SW480 (cell line): Measurements from ENCODE around the gene MAPK12.

Source experiments
- DNase-seq: peaks from one replicate; pipeline ENCODE4 v3.0.0-alpha.2; 2016; ENCODE audit warnings: low spot score

The MAPK12 gene

DNA sequence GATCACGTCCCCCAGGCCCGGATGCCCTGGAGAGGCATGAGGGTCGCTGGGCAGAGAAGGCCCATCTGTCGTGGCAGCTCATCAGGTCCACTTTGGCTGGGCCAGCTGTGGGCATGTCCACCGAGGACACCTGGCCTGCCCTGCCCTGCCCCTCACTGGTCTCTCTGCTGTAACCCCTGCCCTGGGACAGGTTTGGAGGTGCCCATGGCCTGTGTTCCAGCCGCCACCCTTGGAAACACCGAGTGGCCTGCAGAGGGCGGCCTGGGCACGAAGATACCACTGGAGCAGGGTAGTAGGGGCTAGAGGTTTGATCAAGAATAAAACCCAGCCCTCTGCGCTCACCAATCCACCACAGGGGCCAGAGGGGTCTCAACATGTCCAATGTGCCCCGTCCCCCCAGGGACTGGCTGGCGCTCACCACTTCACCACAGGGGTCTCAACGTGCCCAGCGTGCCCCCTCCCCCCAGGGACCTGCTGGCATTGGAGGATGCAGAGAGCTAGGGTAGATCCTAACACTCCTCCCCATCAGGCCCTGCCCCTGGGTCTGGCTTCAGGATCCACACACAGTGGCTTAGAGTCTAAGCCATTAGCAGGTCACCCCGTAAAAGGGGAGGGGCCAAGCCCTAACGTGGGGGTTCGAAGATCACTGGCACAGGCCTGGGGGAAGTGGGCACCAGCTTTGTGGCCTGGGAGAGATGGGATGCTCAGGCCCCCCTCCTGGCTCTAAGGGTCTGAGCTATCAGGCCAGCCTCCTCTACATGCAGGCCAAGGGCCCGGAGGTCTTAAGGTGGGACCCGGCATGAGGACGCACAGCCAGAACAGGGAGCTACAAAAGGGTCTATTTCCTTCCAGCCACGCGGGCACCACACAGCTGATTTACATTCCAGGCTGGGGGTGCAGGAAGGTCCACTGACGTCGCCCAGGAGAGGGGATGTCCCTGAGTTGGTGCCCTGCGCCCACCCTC, 9.1 kb downstream of the MAPK12 start:
- DNase-seq = peak; percentile 72

DNA sequence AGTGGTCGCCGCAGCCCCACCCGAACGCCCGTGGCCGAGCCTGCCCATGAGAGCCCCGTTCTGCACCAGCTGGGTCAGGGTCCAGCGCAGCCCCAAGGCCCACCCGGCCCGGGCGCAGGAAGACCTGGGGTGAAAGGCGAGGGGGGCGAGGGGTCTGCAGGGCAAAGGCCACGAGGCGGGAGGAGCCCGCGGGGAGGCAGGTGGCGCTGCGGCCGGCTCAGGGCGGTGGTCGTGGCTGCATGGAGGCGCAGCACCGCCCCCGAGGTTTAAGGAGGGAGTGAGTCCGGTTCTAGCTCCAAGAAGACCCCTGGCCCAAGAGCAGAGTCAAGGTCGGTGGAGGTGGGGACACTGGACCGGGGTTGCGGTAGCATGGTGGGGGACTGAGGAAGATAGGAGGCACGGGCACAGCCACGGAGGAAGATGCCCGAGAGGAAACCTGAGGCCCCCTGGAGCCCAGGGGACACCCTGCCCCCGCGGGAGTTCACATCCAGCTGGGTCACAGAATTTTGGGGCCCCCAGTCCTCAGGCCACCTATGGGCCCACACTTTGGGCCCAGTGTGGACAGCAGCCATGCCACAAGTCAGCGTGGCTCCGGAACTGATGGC, 9.9 kb downstream of the MAPK12 start:
- DNase-seq = no peak

DNA sequence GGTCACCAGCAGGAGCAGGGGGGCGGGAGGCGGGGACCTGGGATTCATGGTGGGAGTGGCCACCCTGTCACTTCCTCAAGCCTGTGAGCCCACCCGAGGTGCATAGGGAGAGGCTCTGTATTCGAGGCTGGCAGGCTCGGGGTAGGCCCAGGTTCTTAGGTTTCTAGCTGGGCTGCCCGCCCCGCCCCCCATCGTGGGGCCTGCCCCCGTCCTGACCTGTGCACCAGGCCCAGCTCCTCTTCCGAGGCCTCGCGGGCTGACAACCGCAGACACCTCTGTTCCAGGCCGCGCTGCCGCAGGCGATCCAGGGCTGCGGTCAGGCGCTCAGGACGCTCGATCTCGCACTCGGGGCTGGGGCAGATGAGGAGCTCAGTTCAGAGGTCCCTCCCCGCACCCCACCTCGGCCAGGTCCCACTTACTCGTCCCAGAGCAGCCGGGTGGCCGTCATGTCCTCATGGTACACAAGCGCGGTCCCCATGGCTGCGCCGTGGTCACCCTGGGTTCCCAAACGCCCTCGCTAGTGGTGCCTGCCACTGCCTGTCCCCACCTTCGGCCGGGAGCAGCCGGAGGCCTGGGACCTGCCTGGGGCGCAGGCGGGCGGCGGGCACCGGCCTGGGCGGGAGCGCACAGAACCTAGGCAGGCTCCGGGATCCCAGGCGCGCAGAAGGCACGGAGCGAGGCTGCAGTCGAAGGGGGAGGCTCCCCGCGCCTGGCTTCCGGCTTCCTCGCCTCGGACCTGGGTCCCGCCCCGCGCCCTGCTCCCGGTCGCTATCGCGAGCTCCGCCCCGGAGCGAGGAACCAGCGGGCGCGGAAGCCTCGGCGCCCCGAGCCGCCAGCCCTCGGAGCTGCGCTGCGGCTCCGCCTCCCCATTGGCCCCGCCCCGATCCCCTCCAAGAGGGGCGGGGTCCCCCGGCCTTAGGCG, 10.7 kb downstream of the MAPK12 start, which contains the start of gene HDAC10:
TSS of gene HDAC10 (minus strand) at position 711 of the 922 bp plus-strand sequence. CDS start at position 478, 233 bp downstream.
- DNase-seq = peak; percentile 72

DNA sequence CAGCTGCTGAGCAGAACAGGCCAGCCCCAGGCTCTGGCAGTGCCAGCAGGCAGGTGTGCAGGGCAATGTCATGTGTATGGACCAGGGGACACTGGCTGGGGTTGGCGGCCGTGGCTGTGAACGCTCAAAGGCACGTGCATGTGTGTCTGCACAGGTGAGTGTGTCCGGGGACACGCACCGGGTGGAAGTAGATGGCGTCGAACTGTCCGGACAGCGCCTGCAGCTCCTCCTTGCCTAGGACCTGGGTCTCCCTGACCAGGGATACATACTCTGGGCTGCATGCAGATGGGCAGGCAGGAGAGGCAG, 11.3 kb downstream of the MAPK12 start:
- DNase-seq = no peak

DNA sequence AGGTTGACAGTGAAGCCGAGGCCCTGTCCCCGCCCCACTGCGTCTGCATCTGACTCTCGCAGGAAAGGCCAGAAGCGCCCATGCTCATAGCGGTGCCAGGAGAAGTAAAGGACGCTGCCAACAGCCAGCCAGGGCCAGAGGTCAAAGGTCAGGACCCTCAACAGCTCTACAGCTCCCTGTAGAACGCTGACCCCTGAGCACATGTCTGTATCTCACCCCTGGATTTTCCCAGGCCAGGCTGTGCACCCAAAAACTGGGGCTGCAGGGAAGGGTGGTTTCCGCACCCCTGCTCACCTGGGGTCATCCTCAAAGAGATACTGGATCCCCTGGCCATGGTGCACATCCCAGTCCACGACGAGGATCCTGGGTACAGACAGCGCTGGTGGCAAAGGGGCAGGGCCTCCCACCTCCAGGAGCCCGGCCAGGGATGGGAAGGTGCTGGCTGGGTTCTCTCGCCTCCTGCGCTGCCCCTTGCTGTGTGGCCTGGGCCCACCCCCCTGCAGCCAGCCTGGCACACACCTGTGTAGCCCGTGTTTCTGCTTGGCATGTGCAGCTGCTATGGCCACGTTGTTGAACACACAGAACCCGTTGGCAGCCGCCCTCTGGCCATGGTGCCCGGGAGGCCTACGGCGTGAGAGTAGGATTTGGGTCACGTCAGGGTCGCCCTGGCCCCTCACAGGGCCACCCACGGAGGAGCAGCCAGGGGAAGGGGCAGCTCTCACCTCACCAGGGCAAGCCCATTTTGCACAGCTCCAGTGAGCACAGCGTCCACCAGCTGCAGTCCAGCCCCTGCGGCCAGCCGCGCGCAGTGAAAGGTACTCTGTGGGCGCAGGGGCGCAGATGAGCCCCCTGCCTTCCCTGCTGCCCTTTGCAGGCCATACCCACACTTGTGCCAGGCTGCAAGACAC, 11.9 kb downstream of the MAPK12 start:
- no peak for DNase-seq

DNA sequence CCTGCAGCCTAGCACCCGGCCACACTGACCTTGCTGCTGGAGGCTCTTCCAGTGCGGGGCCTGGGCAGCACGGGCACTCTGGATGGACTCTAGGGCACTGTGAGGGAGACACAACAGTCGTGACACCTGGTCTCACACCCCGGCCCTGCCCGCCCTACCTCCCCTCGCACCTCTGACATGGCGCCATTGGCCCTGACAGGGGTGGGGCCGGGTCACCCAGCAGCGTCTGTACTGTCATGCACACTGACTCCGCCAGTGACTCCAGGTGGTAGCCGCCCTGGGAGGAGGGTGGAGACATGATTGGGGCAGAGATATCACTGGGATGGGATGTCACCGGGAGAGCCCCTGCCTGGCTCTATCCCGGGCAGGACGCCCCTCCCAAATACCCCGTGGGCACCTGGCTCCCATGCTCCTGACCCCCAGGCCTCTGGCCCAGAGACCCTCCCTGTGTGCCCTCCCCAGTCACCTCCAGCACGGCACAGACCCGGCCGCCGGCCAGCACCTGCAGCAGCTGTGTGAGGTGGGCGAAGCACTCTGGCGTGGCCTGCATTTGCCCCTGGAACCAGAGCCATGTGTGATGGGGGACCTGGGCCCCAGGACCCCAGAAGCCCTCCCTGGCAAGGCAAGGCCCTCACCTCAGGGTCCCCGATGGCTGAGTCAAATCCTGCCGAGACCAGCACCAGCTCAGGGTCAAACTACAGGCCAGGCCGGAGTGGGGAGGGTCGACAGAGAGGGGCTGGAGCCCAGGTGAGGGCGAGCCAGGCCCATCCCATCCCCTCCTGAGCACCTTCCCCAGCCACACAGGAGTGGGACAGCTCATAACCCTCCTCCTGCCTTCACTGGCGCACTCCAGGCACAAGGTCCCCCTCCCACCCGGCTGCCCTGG, 13.0 kb downstream of the MAPK12 start:
- DNase-seq = no peak

DNA sequence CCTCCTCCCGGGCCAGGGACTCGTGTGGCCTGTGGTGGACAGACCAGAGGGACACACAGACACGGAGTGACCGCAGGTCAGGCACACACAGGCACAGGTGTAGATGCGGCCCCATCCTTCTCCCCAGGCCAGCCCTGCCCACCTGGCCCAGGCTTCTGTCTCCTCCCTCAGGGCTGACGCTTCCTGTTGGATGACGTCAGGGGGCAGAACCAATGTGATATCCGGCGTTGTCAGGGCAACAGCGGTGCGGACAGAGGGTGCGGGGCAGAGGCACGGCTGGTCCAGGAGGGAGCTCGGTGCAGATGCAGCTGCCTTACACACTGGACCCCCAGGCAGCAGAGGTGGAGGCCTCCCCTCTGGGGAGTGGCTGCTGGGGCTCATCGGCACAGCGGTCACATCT, 13.7 kb downstream of the MAPK12 start:
- DNase-seq = no peak

DNA sequence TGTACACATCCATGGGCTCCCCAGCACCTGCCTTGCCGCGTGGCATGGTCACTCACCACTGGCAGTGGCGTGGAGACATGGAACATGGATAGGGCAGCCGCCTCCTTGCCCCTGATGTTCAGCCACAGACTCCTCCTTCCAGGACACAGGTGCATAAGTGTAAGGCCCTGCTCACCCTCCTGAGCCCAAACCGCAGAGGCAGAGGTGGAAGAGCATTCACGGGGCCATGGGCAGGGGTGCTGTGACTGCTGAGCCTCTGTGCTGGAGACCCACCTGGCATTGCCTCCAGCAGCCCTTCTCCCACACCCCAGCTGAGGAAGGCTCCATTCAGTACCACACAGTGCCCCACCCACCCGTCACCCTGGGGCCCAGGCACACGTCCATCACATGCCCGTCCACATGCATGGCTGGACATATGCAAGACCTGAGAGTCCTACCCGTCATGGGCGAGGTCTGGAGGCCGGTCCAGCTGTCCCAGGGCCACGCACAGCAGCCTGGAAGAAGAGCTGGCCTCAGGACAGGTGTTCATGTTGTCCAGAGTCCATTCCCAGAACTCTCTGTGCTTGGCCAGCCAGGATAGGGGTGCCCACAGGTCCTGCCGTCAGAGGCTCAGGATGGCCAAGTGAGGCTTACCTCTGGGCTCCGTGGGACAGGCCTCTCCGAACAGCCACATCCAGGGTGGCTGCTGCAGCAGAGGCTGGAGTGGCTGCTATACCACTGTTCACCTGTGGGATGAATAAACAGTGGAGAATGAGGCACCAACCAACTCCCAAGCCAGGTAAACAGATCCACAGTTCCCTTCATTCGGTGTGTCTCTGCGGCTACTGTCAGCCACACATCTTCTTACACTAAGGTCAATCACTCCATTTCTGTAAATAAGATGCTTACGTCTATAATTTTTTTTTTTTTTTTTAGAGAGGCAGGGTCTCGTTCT, 15.0 kb downstream of the MAPK12 start:
- no peak for DNase-seq

DNA sequence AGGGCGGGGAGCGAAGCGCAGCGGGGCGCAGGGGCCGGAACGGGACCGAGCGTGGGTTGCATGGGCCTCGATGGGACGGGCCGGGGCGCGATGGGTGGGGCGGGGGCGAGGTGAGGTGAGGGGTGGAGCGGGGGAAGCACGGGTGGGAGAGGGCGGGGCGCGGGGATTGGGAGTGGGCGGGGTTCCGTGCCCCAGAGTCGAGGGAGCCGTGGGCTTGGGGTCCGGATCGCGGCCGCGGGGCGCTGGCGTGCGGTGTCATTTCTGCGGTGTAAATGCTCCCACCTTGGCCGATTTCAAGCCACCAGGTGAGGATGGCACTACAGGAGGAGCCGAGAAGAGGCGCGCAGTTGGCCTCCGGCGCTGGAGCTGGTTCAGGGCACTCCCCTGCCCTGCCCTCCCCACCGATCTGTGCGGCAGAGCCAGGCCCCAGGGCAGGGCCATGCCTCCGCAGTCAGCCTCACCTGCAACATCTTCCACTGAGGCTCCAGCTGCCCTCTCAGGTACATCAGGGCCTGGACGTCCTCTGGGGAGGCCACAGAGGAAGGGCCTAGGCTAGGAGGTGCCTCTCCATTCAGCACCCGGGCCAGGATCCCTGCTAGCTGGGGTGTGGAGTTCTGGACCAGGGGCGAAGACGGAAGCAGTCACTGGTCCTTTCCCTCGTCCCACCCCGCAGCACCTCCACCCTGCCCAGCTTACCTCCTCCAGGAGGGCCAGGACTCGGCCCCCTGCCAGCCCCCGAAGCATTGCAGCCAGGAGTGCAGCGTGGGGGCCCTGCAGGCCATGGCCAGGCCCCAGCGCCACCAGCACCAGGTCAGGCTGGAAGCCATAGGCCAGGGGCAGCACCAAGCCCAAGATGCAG, 16.0 kb downstream of the MAPK12 start:
- DNase-seq = no peak

DNA sequence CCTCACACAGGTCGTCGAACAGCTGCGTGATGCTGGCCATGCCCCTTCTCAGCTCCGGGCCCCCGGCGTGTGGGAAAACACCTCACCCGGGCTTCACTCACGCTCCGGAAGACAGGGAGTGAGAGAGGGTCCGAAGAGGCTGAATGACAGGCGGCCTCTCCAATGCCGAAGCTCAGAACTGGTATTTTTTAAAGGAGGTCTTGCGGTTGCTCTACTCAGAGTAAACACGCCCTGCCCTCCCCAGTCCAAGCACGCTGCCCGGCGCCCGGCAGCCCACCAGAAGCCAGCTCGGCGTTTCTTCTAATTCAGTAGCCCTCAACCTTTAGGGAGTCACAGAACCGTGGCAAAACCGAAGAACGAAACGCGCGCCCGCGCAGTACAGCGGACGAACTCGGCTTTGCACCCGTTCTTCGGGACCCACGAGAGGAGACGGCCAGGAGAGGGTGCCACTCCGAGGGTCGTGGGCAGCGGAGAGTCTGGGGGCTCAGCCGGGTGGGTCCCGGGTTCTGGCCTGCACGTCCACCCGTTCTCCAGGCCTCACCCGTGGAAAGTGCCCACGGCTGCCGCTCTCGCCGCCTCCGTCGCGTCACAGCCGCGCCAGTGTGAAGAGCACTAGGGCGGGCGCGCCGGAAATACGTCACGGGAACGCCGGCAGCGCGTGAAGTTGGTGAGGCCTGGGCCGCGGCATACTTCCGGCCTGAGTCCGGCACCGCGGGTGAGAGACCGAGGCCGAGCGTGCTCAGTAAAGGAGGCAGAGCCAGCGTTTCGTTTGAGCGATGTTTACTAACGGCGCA, 16.9 kb downstream of the MAPK12 start, which contains the start of gene TUBGCP6:
TSS of gene TUBGCP6 (minus strand) at position 604 of the 794 bp plus-strand sequence. CDS start at position 40, 564 bp downstream.
- DNase-seq = peak; percentile 88

DNA sequence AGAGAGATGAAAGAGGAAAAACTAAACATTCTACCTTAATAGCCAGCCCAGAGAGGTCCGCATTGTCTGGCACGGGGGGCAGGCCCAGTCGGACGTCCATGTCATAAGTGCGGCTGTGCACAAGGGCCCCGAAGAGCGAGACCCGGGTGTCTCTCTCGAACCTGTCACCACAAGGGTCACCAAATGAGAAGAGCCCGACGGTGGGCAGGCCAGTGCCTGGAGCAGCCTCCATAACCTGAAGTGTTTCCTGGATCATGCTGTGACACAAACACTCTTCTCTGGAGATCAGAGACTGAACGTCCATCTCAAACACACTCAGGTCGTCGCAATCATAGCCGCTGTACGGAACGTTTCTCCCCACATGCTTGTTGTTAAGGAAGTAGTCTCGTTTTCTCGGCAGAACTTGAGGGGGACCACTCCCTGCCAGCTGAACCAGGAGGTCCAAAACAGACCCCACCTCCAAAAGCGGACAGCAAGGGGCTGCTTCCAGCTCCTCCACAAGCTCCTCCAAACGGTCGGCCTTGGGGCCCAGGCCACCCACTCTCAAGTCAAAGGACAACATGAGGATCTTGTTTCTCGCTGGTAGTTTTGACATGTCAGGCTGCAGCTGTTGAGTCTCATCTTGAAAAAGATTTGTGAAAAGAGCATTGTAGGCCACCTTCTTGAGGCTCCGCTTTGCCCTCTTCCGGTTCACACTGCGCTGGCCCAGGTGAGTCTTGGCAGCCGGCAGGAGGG, 17.6 kb downstream of the MAPK12 start:
- no peak for DNase-seq

DNA sequence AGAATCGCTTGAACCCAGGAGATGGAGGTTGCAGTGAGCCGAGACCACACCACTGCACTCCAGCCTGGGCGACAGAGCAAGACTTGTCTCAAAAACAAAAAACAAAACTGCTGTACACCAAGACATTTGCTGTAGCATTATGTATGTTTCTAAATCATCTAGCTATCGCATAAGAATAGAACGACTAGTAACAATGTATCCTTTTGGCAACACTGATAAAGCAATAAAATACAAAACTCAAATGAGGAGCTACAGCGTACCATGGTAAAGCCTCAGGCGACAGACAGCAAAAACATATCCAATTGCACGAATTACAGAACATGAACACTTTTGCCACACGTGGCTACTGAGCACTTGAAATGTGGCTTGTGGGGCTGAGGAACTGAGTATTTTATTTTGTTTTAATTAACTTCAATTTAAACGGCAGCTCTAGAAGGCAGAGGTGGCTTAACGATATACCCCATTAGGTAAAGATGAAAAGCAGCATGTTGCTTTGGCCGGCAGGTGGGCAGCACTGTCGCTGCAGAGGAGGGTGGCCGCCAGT, 19.0 kb downstream of the MAPK12 start:
- DNase-seq = no peak

DNA sequence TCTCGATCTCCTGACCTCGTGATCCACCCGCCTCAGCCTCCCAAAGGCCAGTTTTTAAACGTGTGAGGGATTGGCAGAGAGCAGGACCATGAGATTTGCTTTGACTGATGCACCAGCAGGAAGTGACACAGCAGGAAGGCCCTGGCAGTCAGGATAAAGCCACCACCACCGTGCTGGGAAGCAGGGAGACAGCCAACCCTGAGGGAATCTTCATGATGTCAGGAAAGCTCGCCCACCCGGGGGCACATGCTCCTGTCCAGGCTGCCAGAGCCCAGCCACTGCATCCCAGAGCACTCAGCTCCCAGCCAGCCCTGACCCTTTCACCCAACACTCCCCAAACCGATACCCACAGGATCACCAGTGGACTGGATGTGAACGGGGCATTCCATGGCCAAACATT, 22.7 kb downstream of the MAPK12 start:
- DNase-seq = no peak

DNA sequence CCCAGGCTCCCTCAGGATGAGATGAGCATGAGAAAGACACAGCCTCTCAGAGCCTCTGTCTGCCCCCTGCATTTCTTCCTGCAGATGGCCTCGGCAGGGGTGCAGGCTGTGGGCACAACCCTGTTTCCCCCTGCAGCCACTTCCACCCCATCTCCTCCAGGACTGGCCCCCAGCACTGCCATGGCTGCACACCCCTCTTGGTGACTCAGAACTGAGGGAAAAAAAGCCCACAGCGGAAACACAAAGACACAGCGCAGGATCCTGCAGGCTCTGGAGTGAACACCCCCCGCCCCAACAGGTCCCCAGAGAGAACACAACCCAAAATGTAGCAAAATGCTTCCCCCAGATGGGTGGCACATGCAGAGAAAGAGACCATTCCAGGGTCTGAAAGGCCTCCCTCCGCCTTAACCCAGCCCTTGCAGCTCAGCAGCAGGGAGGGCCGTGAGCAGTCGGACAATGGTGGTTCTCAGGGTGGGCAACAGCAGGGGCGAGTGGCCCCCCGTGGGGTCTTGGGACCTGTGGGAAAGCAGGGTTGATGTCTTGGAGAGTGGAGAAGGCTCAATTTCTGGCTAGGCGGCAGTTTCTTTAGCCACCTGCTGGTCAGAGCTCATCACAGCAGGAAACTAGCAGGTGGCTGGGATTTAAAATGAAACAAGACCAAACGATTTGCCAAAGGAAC, 24.6 kb downstream of the MAPK12 start:
- no peak for DNase-seq

DNA sequence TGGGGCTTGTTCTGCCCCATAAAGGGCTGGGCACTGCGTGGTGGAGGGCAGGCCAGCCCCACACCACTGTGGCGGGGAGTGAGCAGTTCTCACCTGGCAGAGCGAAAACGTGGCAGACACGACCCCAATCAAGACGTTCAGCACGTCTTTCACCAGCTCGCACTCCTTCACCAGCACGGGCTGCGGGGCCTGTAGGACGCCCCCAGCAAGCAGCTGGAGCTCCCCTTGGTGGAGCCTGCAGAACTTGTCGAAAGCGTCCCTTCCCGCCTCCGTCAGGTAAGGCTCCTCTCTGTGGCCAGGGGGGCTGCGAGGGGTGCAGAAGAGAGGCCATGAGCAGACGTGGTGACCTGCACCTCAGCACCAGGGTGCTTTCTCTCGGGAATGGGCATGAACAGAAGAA, 28.3 kb downstream of the MAPK12 start:
- no peak for DNase-seq
